ENCODE measurements around the gene LRRC17. TPM values are rescaled to one million over a fixed set of nuclear protein-coding genes. Genes with fewer than 3 reads are reported as not detected.
A peak's percentile ranks its signal among the peaks of the same experiment; 100 is the strongest.

Gene LRRC17
- total RNA-seq, 1 experiment from 2014 or later, result 0.47 TPM

DNA sequence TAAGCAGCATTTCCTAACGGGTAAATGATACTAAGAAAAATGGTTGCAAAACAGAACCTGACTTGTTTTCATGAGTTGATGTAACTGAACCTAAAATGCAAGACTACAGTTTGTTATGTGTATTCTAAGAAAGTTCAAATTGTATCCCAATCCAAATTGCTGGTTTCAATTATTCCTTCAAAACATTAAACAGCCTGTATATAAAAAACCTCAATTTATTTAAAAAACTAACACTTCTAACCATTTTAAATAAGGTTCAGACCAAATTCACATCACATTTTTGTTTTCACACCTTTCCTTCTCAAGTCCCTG lies 80.9 kb downstream of the LRRC17 start:
- peak overlapping the region; percentile 13 for H3K9ac ChIP-seq (ENCODE audit: low read length)
- H2AFZ ChIP-seq (ENCODE audit: low read depth, low read length, poor library complexity, severe bottlenecking), result peak overlapping the region; percentile 84
- ChIA-PET RAD21 (ENCODE audit: low non-redundant PET in 1 of 2, low total read pairs in 2 of 2, uncharacterized antibody in 2 of 2, unreplicated experiment in 2 of 2) (interaction anchor here in 1 of 2 experiments (0.6 kb wide), 1 partner anchor 68 kb away, joined by 5 read pairs; no protein-coding TSS in a partner anchor), POLR2A (interaction anchor here (1.4 to 2.0 kb wide), 2 partner anchors 16 to 119 kb away, joined by 3 to 7 read pairs; no protein-coding TSS in a partner anchor), CTCF (no interaction called here)
- no peaks in the 10 kb centered on the region for H3K27me3 ChIP-seq (ENCODE audit: insufficient read depth, low read length)
- no peaks in the 10 kb centered on the region for H4K20me1 ChIP-seq (ENCODE audit: insufficient read depth)
- intact Hi-C loops (cut with micrococcal nuclease), result no loop called here
- H3K27ac ChIP-seq (ENCODE audit: low read depth, low read length), result peak overlapping the region; percentile 94
- peaks cover 40 to 42% of the 10 kb centered on the region in 2 experiments for H3K4me1 ChIP-seq (ENCODE audit: control insufficient read depth in 1 of 2, insufficient read depth in 2 of 2, low read length in 2 of 2)
- H3K9me2 ChIP-seq (ENCODE audit: insufficient read depth), result no peaks in the 10 kb centered on the region
- no peaks in the 10 kb centered on the region for H3K36me3 ChIP-seq (ENCODE audit: control insufficient read depth in 1 of 2, insufficient read depth in 2 of 2, low read length in 2 of 2)
- no peak for DNase-seq (ENCODE audit: low read depth, low spot score)
- BruUV-seq (replicated peaks), result no TSS peak
- TF ChIP-seq EZH2phosphoT487 (IDR thresholded peaks at IDR 0.05; ENCODE audit: borderline replicate concordance), result no peak
- TF ChIP-seq MAX (IDR thresholded peaks at IDR 0.05), result no peak
- no peak for TF ChIP-seq EZH2 (IDR thresholded peaks at IDR 0.05)
- no peak for TF ChIP-seq POLR2AphosphoS5 (IDR thresholded peaks at IDR 0.05; ENCODE audit: low read depth, low read length)
- no peak for TF ChIP-seq REST (IDR thresholded peaks at IDR 0.05; ENCODE audit: low read depth)
- TF ChIP-seq ZNF274 (IDR thresholded peaks at IDR 0.05; ENCODE audit: low read depth, low read length), result no peak
- no peak for TF ChIP-seq POLR2A (IDR thresholded peaks at IDR 0.05; ENCODE audit: borderline replicate concordance, extremely low read depth, insufficient read depth, insufficient read length)
- TF ChIP-seq CEBPB (IDR thresholded peaks at IDR 0.05; ENCODE audit: low read depth), result no peak
- no peak for TF ChIP-seq ZFX (IDR thresholded peaks at IDR 0.05)
- no peak for TF ChIP-seq SIN3A (IDR thresholded peaks at IDR 0.05; ENCODE audit: low read depth)
- TF ChIP-seq, protein P1, sequence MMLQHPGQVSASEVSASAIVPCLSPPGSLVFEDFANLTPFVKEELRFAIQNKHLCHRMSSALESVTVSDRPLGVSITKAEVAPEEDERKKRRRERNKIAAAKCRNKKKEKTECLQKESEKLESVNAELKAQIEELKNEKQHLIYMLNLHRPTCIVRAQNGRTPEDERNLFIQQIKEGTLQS (IDR thresholded peaks at IDR 0.05), result no peak
- no peak for TF ChIP-seq RAD21 (IDR thresholded peaks at IDR 0.05; ENCODE audit: low read depth)
- no peak for TF ChIP-seq SP1 (IDR thresholded peaks at IDR 0.05; ENCODE audit: low read depth)
- TF ChIP-seq FOSL1 (IDR thresholded peaks at IDR 0.05; ENCODE audit: low read depth), result no peak
- no peak for TF ChIP-seq CTCF (IDR thresholded peaks at IDR 0.05 in 2 of 3, conservative IDR thresholded peaks at IDR 0.05 in 1 of 3; ENCODE audit: borderline replicate concordance in 1 of 3, insufficient read depth in 1 of 3, low read depth in 2 of 3, low read length in 2 of 3)
- TF ChIP-seq YY1 (IDR thresholded peaks at IDR 0.05; ENCODE audit: extremely low read depth, insufficient replicate concordance, low read depth, low read length), result no peak
- no peak for TF ChIP-seq SRF (IDR thresholded peaks at IDR 0.05; ENCODE audit: low read depth)
- TF ChIP-seq EGR1 (IDR thresholded peaks at IDR 0.05; ENCODE audit: low read depth), result no peak
- TF ChIP-seq CBX3 (IDR thresholded peaks at IDR 0.05; ENCODE audit: low read depth), result no peak
- ATAC-seq, result no peak
- H3K4me3 ChIP-seq (replicated peaks in 1 of 2; ENCODE audit: low read depth in 1 of 2, low read length in 2 of 2), result peak overlapping the region in 1 of 2 experiments; percentile 6; a peak in 1 of 4 replicates
- no peaks in the 10 kb centered on the region for H3K79me2 ChIP-seq (ENCODE audit: insufficient read depth, low read length)
- peak overlapping the region; percentile 71 for H3K4me2 ChIP-seq (ENCODE audit: low read length)
- H3K9me3 ChIP-seq (ENCODE audit: control insufficient read depth in 1 of 2, insufficient read depth in 1 of 2, low read depth in 1 of 2, low read length in 2 of 2), result no peaks in the 10 kb centered on the region

Measured in HCT116 (cell line).